WTC11 (cell line): Measurements from ENCODE around the gene PPP1R1B. TPM values are rescaled to one million over a fixed set of nuclear protein-coding genes. Genes with fewer than 3 reads are reported as not detected.
"Not testable (repeated sequence)": the region's sequence is repeated elsewhere in the genome, so short reads cannot be mapped to it uniquely, and the experiment has no call there.

ENCODE experiments used
- ATAC-seq: fragments of 200-7000 bp; cut with Tn5 transposase; 2 replicates; pipeline ENCODE4 v1.10.0; 2021; ENCODE audit warnings: mild to moderate bottlenecking, moderate library complexity
- CTCF ChIA-PET: fragments of 300-600 bp; sonication (Branson Sonifier 250); formaldehyde crosslinking; loops from one replicate; lab custom pipeline; 2021; ENCODE audit warnings: antibody characterized with exemption; lab: Charles Lee
- POLR2A ChIA-PET: fragments of 350-600 bp; sonication (Branson Sonifier 250); formaldehyde crosslinking; loops from one replicate; lab custom pipeline; 2021; ENCODE audit warnings: antibody characterized with exemption; lab: Charles Lee
- DNase-seq: peaks from one replicate; pipeline ENCODE4 v3.0.0; 2021; ENCODE audit warnings: low spot score
- H3K27ac Mint-ChIP-seq: 2 replicates; pipeline ENCODE4 v1.8.0; 2021; ENCODE audit warnings: mixed read lengths
- H3K27me3 Mint-ChIP-seq: 2 replicates; pipeline ENCODE4 v1.8.0; 2021; ENCODE audit warnings: low read depth, mild to moderate bottlenecking, moderate library complexity, mixed read lengths
- H3K36me3 Mint-ChIP-seq: 2 replicates; pipeline ENCODE4 v1.8.0; 2021; ENCODE audit warnings: mixed read lengths
- H3K4me1 Mint-ChIP-seq: 2 replicates; pipeline ENCODE4 v1.8.0; 2022; ENCODE audit warnings: mixed read lengths
- H3K4me3 Mint-ChIP-seq: 2 replicates; pipeline ENCODE4 v1.8.0; 2021; ENCODE audit warnings: mild to moderate bottlenecking, moderate library complexity, mixed read lengths
- H3K9me3 Mint-ChIP-seq: 2 replicates; pipeline ENCODE4 v1.8.0; 2021; ENCODE audit warnings: mixed read lengths
- ATF1 ChIP-seq: sonication (generic); formaldehyde crosslinking; IDR thresholded peaks from 2 replicates; pipeline ENCODE4 v1.8.1; 2023; ENCODE audit warnings: mild to moderate bottlenecking, moderate library complexity, missing genetic modification reagents
- CREM ChIP-seq: sonication (generic); formaldehyde crosslinking; IDR thresholded peaks from 2 replicates; pipeline ENCODE4 v1.8.1; 2022; ENCODE audit warnings: mild to moderate bottlenecking, missing genetic modification reagents, moderate library complexity
- FOXJ3 ChIP-seq: sonication (generic); formaldehyde crosslinking; IDR thresholded peaks from 2 replicates; pipeline ENCODE4 v1.9.0; 2021; ENCODE audit warnings: missing genetic modification reagents, mild to moderate bottlenecking, borderline replicate concordance
- FOXP4 ChIP-seq: sonication (generic); formaldehyde crosslinking; IDR thresholded peaks from 2 replicates; pipeline ENCODE4 v1.8.0; 2022; ENCODE audit warnings: mild to moderate bottlenecking, missing genetic modification reagents
- GTF2I ChIP-seq: fragments of 250-450 bp; sonication (Bioruptor Pico); conservative IDR thresholded peaks from 2 replicates; pipeline ENCODE4 v1.4.0; 2021; ENCODE audit warnings: mild to moderate bottlenecking
- HMGA2 ChIP-seq: fragments of 250-450 bp; sonication (Bioruptor Pico); IDR thresholded peaks from 2 replicates; pipeline ENCODE4 v1.4.0; 2021; ENCODE audit warnings: mild to moderate bottlenecking, moderate library complexity
- HMGXB4 ChIP-seq: sonication (generic); formaldehyde crosslinking; IDR thresholded peaks from 2 replicates; pipeline ENCODE4 v1.8.1; 2023; ENCODE audit warnings: mild to moderate bottlenecking, moderate library complexity, missing genetic modification reagents
- NFE2L1 ChIP-seq: sonication (generic); formaldehyde crosslinking; IDR thresholded peaks from 2 replicates; pipeline ENCODE4 v1.8.1; 2023; ENCODE audit warnings: missing genetic modification reagents
- NFYB ChIP-seq: sonication (generic); formaldehyde crosslinking; conservative IDR thresholded peaks from 2 replicates; pipeline ENCODE4 v1.8.0; 2022; ENCODE audit warnings: low read depth, missing genetic modification reagents
- NR1H2 ChIP-seq: sonication (generic); formaldehyde crosslinking; IDR thresholded peaks from 2 replicates; pipeline ENCODE4 v1.9.0; 2021; ENCODE audit warnings: mild to moderate bottlenecking, moderate library complexity, missing genetic modification reagents
- USF1 ChIP-seq: sonication (generic); formaldehyde crosslinking; IDR thresholded peaks from 2 replicates; pipeline ENCODE4 v1.8.0; 2022; ENCODE audit warnings: mild to moderate bottlenecking, missing genetic modification reagents
- USF2 ChIP-seq: sonication (generic); formaldehyde crosslinking; IDR thresholded peaks from 2 replicates; pipeline ENCODE4 v1.8.1; 2023; ENCODE audit warnings: mild to moderate bottlenecking, missing genetic modification reagents, moderate library complexity
- ZNF281 ChIP-seq: sonication (generic); formaldehyde crosslinking; IDR thresholded peaks from 2 replicates; pipeline ENCODE4 v1.8.0; 2023; ENCODE audit warnings: mild to moderate bottlenecking, missing genetic modification reagents
- ZNF423 ChIP-seq: fragments of 250-450 bp; sonication (Bioruptor Pico); IDR thresholded peaks from 2 replicates; pipeline ENCODE4 v2.1.2; 2022; ENCODE audit warnings: mild to moderate bottlenecking, moderate library complexity
- total RNA-seq: library from RNA; stranded (reverse); gene quantifications from 3 replicates; pipeline ENCODE4 v1.2.3, GENCODE V29; 2021
- TF ChIP-seq, protein P1 (sequence below): sonication (generic); formaldehyde crosslinking; IDR thresholded peaks from 2 replicates; pipeline ENCODE4 v1.8.1; 2022; ENCODE audit warnings: mild to moderate bottlenecking, moderate library complexity, missing genetic modification reagents
- TF ChIP-seq, protein P2 (sequence below): sonication (generic); formaldehyde crosslinking; IDR thresholded peaks from 2 replicates; pipeline ENCODE4 v1.8.1; 2022; ENCODE audit warnings: low read depth, missing genetic modification reagents, borderline replicate concordance

PPP1R1B gene
- total RNA-seq, 1 experiment from 2014 or later = 20.5 TPM

- TF ChIP-seq ZNF281 (CRISPR knock-in tag) = no peak
- TF ChIP-seq ATF1 (CRISPR knock-in tag) = no peak
- no peak for TF ChIP-seq FOXJ3 (CRISPR knock-in tag)
- TF ChIP-seq USF2 (CRISPR knock-in tag) = no peak
- TF ChIP-seq CREM = no peak
- TF ChIP-seq, protein P1, sequence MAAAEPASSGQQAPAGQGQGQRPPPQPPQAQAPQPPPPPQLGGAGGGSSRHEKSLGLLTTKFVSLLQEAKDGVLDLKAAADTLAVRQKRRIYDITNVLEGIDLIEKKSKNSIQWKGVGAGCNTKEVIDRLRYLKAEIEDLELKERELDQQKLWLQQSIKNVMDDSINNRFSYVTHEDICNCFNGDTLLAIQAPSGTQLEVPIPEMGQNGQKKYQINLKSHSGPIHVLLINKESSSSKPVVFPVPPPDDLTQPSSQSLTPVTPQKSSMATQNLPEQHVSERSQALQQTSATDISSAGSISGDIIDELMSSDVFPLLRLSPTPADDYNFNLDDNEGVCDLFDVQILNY (CRISPR knock-in tag) = no peak
- TF ChIP-seq, all 79 proteins: peak for 0
Observed at GRCh38 chr17:39582658-39583057, 44.1 kb upstream of the PPP1R1B start (continued).

- ChIA-PET POLR2A (interaction anchor here (0.7 kb wide), 1 partner anchor 105 kb away, joined by 4 read pairs; no protein-coding TSS in a partner anchor), CTCF (interaction anchor here (0.5 to 4.0 kb wide), 4 partner anchors 32 to 105 kb away, joined by 3 to 22 read pairs (median 8); no protein-coding TSS in a partner anchor)
- Mint-ChIP-seq H3K4me1 (peaks cover 15% of the 10 kb centered on the region), H3K27me3 (peaks cover 60% of the 10 kb centered on the region)
- H3K27ac Mint-ChIP-seq, H3K36me3 Mint-ChIP-seq, H3K9me3 Mint-ChIP-seq, H3K4me3 Mint-ChIP-seq, DNase-seq, ATAC-seq: not testable (repeated sequence)
Observed at GRCh38 chr17:39590180-39590579, 36.6 kb upstream of the PPP1R1B start.

DNA sequence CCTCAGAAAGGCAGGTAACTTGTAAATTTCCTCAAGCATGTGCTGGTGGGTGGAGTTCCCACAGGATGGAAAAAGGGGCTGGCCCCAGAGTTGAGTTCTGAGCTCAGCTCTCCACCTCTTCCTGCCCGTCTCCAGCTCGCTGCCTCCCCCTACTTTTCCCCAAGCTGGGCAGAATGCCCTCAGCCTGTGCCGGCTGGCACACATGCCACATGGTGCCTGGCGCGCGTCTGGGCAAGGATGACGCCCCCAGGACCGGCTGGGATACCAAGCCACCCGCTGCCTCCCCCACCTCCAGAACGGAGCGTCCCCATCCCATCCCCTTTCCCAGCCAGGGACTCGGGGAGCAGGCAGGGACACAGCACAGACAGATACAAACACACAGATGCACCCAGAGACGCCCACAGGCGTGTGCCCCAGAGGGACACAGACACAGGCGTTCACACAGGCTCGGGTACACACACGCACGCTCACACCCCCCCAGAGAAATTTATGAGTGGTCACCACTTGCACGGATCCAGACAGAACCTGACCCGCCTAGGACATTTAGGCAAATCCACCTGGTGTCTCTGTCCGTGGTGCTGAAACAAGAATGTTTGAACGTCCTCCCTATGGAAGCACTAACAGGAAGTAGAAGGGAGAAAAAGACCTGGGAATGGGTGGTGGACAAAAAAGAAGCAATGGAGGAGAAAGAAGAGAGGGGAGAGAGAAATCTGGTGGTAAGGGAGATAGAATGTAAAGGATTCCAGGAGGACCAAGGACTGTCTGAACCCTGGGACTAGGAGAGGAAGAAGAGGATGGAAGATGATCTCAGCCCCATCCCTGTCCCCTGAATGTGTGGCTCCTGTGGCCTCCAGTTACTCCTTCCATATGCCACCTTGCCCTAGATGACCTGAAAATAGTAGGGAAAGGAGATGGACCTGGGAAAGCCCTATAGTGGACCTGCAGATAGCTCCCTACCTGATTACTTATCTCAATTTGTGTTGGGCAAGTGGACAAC, 34.5 kb upstream of the PPP1R1B start:
- no peaks in the 10 kb centered on the region for H3K36me3 Mint-ChIP-seq
- ATAC-seq (peak; percentile 69), DNase-seq (peak; percentile 84)
- no peaks in the 10 kb centered on the region for H3K9me3 Mint-ChIP-seq
- CTCF ChIA-PET = interaction anchor here (0.7 to 1.8 kb wide), 8 partner anchors 9 to 79 kb away, joined by 3 to 14 read pairs (median 10); no protein-coding TSS in a partner anchor
- peaks cover 77% of the 10 kb centered on the region for H3K27me3 Mint-ChIP-seq
- H3K27ac Mint-ChIP-seq = no peak overlapping the region
- POLR2A ChIA-PET = interaction anchor here (0.6 kb wide), 1 partner anchor 138 kb away, joined by 3 read pairs; no protein-coding TSS in a partner anchor
- peaks cover 29% of the 10 kb centered on the region for H3K4me1 Mint-ChIP-seq
- H3K4me3 Mint-ChIP-seq = peak overlapping the region; percentile 46
- no peak for TF ChIP-seq GTF2I (CRISPR knock-in tag)
- peak; percentile 64; the same call in 1 of the 2 replicates for TF ChIP-seq FOXP4
- TF ChIP-seq ZNF423 = no peak
- TF ChIP-seq HMGXB4 = no peak
- no peak; the same call in 1 of the 2 replicates for TF ChIP-seq NFE2L1 (CRISPR knock-in tag)
- TF ChIP-seq HMGA2 = no peak
- TF ChIP-seq NR1H2 (CRISPR knock-in tag) = no peak
- no peak for TF ChIP-seq NFYB (CRISPR knock-in tag)
- peak; percentile 64 for TF ChIP-seq USF1
- TF ChIP-seq, protein P2, sequence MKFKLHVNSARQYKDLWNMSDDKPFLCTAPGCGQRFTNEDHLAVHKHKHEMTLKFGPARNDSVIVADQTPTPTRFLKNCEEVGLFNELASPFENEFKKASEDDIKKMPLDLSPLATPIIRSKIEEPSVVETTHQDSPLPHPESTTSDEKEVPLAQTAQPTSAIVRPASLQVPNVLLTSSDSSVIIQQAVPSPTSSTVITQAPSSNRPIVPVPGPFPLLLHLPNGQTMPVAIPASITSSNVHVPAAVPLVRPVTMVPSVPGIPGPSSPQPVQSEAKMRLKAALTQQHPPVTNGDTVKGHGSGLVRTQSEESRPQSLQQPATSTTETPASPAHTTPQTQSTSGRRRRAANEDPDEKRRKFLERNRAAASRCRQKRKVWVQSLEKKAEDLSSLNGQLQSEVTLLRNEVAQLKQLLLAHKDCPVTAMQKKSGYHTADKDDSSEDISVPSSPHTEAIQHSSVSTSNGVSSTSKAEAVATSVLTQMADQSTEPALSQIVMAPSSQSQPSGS (CRISPR knock-in tag) = no peak
